Subcutaneous abdominal adipose tissue (tissue), 5 donors: ENCODE measurements around the gene FAM53B.
"Not testable (repeated sequence)": the region's sequence is repeated elsewhere in the genome, so short reads cannot be mapped to it uniquely, and the experiment has no call there.

Experiments
- H3K27ac ChIP-seq: one replicate; pipeline ENCODE4 v1.7.0; 2013; ENCODE audit warnings: low read depth, mild to moderate bottlenecking, inconsistent platforms, low read length, moderate library complexity
- H3K27me3 ChIP-seq, 5 donors: one replicate each; pipeline ENCODE4 v1.7.0; 2013; ENCODE audit warnings: low read length in 5 of 5, inconsistent platforms in 1 of 5; ENCODE audit not compliant: control insufficient read depth in 5 of 5, insufficient read depth in 4 of 5
- H3K36me3 ChIP-seq, 5 donors: one replicate each; pipeline ENCODE4 v1.7.0; 2013; ENCODE audit warnings: low read length in 5 of 5; ENCODE audit not compliant: control insufficient read depth in 5 of 5, insufficient read depth in 5 of 5
- H3K4me1 ChIP-seq, 5 donors: one replicate each; pipeline ENCODE4 v1.7.0; 2013; ENCODE audit warnings: low read length in 5 of 5, mild to moderate bottlenecking in 3 of 5, moderate library complexity in 1 of 5; ENCODE audit not compliant: control insufficient read depth in 5 of 5, insufficient read depth in 5 of 5
- H3K4me3 ChIP-seq, 5 donors: one replicate each; pipeline ENCODE4 v1.7.0; 2013; ENCODE audit warnings: low read length in 5 of 5, low read depth in 1 of 5
- H3K9ac ChIP-seq, 5 donors: one replicate each; pipeline ENCODE4 v1.7.0; 2013; ENCODE audit warnings: low read length in 5 of 5, mild to moderate bottlenecking in 4 of 5, moderate library complexity in 3 of 5
- H3K9me3 ChIP-seq, 5 donors: one replicate each; pipeline ENCODE4 v1.7.0; 2013; ENCODE audit warnings: low read length in 5 of 5; ENCODE audit not compliant: control insufficient read depth in 5 of 5
- donor health status: healthy.
- donor health status: healthy.
- donor health status: healthy.
- donor health status: healthy.
- donor health status: healthy.

The FAM53B gene

DNA sequence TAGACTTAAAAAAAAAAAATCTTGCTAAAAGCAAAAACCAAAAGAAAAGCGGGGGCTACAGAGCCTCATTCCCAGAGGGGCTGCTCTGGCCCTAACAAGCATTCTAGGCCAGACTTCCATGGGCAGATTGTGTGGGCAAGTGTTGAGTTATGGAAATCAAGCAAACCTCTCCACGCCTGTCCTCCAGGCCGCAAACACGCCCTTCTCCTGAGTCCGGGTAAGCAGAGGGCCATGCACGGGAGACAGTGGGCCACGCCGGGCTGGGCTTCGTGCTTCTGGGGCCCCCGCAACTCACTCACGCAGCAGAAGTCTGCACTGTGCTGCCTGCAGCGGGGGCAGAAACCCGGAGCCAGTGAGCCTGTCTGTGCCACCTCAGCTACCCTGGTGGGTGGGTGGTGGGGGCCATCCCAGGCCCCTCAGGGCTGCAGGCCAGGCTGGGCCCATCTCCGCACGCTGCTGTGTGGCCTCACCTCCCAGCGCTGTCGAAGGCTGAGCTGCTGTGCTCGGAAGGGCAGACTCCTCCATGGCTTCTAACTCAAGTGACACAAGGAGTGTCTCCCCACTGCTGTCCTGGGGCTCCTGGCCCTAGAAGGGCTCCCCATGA is 125.6 kb downstream of the FAM53B start:
- no peak overlapping the region for H3K27ac ChIP-seq
- peaks cover 0 to 24% (median 13%) of the 10 kb centered on the region in 5 donors for H3K4me1 ChIP-seq
- H3K9ac ChIP-seq: no peak overlapping the region
- H3K9me3 ChIP-seq: no peaks in the 10 kb centered on the region
- H3K27me3 ChIP-seq: no peaks in the 10 kb centered on the region
- no peak overlapping the region for H3K4me3 ChIP-seq
- H3K36me3 ChIP-seq: peaks cover 0 to 65% (median 32%) of the 10 kb centered on the region in 5 donors

DNA sequence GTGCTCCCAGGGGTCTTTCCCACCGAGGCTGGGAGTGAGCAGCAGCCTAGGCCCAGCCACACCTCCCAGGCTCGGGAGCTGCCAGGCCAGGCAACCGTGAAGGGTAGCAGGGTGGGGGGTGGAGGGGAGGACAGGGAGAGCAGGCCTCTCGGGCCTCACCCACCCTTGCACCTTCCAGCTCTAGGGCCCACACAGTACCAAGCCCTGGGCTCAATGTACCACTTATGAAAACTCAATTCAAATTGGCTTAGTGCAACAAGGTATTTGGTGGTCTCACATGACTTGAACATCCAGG is 127.4 kb downstream of the FAM53B start:
- Histone ChIP-seq H3K4me1 (peaks cover 0 to 34% (median 27%) of the 10 kb centered on the region in 5 donors), H3K4me3 (no peak overlapping the region), H3K9ac (no peak overlapping the region), H3K36me3 (peaks cover 0 to 48% (median 21%) of the 10 kb centered on the region in 5 donors), H3K27ac (no peak overlapping the region), H3K27me3 (no peaks in the 10 kb centered on the region), H3K9me3 (no peaks in the 10 kb centered on the region)

DNA sequence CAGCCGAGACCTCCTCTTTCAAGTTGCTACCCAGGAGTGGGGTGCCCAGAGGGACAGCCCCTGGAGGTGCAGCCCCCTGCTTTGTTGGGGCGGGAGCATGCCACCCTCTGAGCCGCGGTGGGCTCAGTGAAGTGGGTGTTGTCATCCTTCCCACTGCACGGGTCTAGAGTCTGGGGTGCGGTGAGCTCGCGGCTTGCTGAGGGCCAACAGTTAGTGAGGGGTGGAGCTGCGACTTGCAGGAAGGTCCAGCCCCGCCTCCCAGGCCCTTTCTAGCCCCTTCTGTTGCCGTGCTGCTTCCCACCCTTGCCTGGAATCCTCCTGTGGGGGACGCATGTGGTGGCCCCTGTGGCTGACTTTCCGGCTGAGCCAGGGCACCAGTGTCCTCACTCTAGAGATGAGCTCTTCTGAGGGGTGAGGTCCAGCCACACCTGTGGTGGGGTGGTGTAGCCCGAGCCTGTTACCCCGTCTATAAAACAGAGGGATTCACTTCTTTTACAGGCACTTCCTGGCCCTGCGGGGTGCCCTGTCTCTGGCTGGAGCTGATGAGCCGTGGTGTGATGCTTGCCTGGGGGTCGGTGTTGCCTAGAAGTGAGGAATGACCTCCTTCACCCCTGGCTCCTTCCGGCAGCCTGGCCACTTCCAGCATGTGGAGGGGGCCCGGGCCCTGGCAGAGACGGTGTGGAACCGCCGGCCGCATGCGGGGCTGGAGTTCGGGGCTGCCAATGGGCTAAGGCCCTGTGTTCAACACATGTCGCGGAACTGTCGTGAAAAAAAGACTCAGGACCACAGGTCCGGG is 127.9 kb downstream of the FAM53B start:
- Histone ChIP-seq H3K9ac (no peak overlapping the region), H3K9me3 (no peaks in the 10 kb centered on the region), H3K27ac (no peak overlapping the region), H3K27me3 (no peaks in the 10 kb centered on the region), H3K4me1 (peaks cover 0 to 38% (median 31%) of the 10 kb centered on the region in 5 donors), H3K36me3 (peaks cover 0 to 43% (median 21%) of the 10 kb centered on the region in 5 donors), H3K4me3 (no peak overlapping the region)

DNA sequence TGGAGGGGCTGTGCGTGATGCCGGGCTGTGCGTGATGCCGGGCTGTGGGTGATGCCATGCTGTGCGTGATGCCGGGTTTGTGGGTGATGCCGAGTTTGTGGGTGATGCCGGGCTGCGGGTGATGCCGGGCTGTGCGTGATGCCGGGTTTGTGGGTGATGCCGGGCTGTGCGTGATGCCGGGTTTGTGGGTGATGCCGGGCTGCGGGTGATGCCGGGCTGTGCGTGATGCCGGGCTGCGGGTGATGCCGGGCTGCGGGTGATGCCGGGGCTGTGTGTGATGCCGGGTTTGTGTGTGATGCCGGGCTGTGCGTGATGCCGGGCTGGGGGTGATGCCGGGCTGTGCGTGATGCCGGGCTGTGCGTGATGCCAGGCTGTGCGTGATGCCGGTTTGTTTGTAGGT is 128.9 kb downstream of the FAM53B start:
- Histone ChIP-seq H3K27me3 (no peaks in the 10 kb centered on the region), H3K9me3 (no peaks in the 10 kb centered on the region), H3K4me1 (peaks cover 0 to 42% (median 31%) of the 10 kb centered on the region in 5 donors), H3K27ac (no peak overlapping the region), H3K4me3 (no peak overlapping the region), H3K36me3 (peaks cover 0 to 34% (median 21%) of the 10 kb centered on the region in 5 donors), H3K9ac (no peak overlapping the region)

DNA sequence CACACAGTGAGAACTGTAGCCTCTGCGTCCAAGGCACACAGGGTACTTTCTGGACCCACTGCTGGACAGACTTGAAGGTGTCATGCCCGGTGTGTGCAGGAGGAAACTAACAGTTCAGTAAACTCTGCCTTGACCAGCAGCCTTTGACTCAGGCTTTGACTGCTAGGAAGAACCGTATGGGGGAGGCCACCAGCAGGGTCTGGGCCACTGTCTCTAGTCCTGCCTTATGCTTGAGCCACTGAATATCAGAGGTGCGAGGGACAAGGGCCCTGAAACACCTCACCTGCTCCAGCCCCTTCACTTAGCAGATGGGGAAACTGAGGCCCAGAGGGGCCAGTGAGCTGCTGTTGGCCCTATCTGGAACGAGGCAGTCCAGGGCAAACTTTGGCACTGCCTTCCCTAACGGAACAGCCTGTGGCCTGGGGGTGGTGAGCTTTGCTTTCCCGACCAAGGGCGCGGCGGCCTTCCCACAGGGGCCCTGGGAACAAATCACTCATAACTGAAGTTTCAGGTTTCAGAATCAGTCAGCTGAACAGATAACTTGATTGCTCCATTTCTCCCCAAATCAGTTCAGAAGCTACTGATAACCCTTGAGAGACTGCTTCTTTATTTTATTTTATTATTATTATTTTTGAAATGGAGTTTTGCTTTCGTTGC is 130.0 kb downstream of the FAM53B start:
- H3K36me3 ChIP-seq: peaks cover 0 to 31% (median 23%) of the 10 kb centered on the region in 5 donors
- no peak overlapping the region for H3K27ac ChIP-seq
- no peaks in the 10 kb centered on the region for H3K27me3 ChIP-seq
- peaks cover 0 to 40% (median 31%) of the 10 kb centered on the region in 5 donors for H3K4me1 ChIP-seq
- no peaks in the 10 kb centered on the region for H3K9me3 ChIP-seq
- no peak overlapping the region for H3K9ac ChIP-seq
- H3K4me3 ChIP-seq: no peak overlapping the region

DNA sequence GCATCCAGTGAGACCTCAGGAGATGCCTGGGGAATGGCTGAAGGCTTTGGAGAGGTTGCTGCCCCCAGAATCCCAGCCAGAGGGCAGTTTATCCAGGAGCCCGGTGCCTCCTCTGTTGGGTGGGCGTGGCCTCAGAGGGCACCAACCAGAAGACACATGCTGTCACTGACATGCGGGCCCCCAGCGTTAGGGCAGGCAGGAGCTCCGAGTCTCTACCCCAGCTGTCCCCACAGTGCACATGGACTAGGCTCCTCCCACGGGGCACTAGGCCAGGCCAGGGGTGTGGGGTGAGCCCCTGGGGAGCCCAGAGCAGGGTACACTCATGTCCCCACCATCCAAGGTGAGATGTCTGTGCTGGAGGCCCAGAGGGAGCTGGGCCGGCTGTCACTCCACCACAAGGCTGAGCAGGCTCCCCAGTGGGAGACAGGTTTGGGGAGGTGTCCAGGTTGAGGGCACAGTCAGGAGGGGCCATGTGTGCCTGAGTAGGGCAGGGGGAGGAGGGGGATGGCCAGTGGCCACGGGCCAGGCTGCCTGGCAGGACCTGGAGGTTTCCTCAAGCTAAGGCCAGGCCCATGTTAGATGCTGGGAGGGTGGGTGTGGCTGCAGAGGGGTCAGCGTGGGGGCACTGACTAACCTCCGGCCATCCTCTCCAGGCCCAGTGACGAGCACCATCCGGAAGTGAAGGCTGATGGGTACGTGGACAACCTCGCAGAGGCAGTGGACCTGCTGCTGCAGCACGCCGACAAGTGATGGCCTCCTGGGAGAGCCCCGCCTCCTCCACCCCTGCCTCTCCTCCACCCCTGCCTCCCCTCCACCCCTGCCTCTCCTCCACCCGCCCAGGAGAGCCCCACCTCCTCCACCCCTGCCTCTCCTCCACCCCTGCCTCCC is 131.3 kb downstream of the FAM53B start:
- H3K4me3 ChIP-seq: no peak overlapping the region
- H3K36me3 ChIP-seq: peaks cover 0 to 20% (median 16%) of the 10 kb centered on the region in 5 donors
- H3K27ac ChIP-seq: no peak overlapping the region
- peaks cover 0 to 35% (median 26%) of the 10 kb centered on the region in 5 donors for H3K4me1 ChIP-seq
- H3K9me3 ChIP-seq: no peaks in the 10 kb centered on the region
- H3K27me3 ChIP-seq: no peaks in the 10 kb centered on the region
- H3K9ac ChIP-seq: no peak overlapping the region

DNA sequence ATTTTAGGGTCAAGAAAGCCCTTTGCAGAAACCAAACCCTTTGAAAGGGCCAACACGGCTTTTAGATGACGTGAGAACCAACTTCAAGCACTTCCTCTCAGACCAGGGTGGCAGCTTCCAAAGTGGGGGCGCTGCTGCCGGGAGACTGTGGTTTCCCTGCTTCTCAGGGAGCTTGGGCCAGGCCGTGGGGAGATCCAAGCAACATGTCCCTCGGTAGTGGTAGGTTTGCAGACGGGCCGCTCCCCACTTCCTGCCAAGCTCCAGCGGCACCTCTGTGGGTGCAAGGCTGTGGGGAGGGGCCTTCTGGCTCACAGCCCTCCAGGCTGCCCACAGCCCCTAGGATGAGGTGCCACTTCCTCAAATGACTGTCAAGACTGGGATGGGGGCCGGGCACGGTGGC is 132.4 kb downstream of the FAM53B start:
- Histone ChIP-seq H3K36me3 (peaks cover 0 to 11% (median 7%) of the 10 kb centered on the region in 5 donors), H3K9ac (no peak overlapping the region), H3K27ac (no peak overlapping the region), H3K4me1 (peaks cover 0 to 32% (median 25%) of the 10 kb centered on the region in 5 donors), H3K9me3 (no peaks in the 10 kb centered on the region), H3K27me3 (no peaks in the 10 kb centered on the region), H3K4me3 (no peak overlapping the region)

DNA sequence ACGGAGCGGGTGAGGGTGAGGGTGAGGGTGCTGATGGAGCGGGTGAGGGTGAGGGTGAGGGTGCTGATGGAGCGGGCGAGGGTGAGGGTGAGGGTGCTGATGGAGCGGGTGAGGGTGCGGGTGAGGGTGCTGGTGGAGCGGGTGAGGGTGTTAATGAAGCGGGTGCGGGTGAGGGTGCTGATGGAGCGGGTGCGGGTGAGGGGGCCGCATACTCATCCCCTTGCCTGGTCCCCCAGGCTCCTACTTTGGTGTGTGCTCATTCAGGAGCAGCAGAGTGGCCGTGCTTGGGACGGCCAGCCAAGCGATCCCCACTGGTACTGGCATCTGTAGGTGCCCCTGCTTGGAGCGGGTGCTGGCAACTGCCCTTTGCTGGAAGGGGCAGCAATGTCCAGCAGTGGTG is 133.3 kb downstream of the FAM53B start:
- H3K36me3 ChIP-seq, H3K27ac ChIP-seq, H3K9ac ChIP-seq, H3K9me3 ChIP-seq, H3K4me3 ChIP-seq, H3K27me3 ChIP-seq: not testable (repeated sequence)
- peaks cover 0 to 32% (median 27%) of the 10 kb centered on the region in 5 donors for H3K4me1 ChIP-seq

DNA sequence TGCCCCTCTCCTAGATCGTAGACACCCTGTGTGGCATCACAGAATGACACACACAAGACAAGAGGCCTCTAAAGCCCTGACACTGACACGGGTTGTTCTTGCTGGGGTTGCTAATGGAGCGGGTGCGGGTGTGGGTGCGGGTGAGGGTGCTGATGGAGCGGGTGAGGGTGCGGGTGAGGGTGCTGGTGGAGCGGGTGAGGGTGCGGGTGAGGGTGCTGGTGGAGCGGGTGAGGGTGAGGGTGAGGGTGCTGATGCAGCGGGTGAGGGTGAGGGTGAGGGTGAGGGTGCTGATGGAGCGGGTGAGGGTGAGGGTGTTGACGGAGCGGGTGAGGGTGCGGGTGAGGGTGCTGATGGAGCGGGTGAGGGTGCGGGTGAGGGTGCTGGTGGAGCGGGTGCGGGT is 134.0 kb downstream of the FAM53B start:
- H3K36me3 ChIP-seq, H3K27me3 ChIP-seq, H3K27ac ChIP-seq, H3K9ac ChIP-seq, H3K4me3 ChIP-seq, H3K9me3 ChIP-seq: not testable (repeated sequence)
- peaks cover 0 to 32% (median 27%) of the 10 kb centered on the region in 5 donors for H3K4me1 ChIP-seq
